Body of pancreas (tissue), 4 donors: ENCODE data around the gene ACADS.

Experiments
- CTCF ChIP-seq, 7 experiments: fragments of 450-650 bp in 4 of 7; fragments of 200-600 bp in 3 of 7; sonication (generic) in 3 of 7; IDR thresholded peaks; one replicate each; pipeline ENCODE4 v1.5.1; 2016 to 2019; ENCODE audit warnings: antibody characterized with exemption in 7 of 7
- POLR2A ChIP-seq, 3 donors: fragments of 450-650 bp; IDR thresholded peaks; one replicate each; pipeline ENCODE4 v1.6.1; 2016; ENCODE audit warnings: antibody characterized with exemption in 3 of 3, mild to moderate bottlenecking in 2 of 3

DNA sequence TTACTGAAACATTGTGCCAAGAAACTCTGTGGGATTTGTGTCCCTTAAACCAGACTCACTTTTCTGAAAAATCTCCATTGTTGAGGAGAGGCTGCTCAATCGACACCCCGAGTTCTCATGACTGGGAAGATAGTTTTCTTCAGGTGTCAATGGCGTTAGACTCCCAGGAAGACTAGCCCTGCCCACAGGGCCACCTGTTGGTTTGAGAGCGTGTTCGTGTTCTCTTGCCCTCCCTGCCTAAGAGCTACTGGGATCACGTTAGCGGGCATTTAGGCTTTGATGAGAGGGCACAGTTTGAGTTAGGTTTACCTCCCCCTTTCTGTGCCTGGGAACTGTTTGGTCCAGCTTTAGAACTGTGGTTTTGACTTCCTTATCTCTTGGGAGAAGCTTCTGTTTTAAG is 26.1 kb upstream of the ACADS start:
- TF ChIP-seq CTCF (IDR thresholded peaks at IDR 0.05) (no peak), POLR2A (IDR thresholded peaks at IDR 0.05) (no peak)
